Activated CD4-positive, CD25-positive, alpha-beta regulatory T cell treated with anti-CD3 and anti-CD28 coated beads, Interleukin-2, amount 50 U/mL, for 24 hours (primary cell): Measurements from ENCODE around the gene LRRC74B.

Source experiments
- ATAC-seq, 2 donors: fragments of 150-1000 bp; cut with Tn5 transposase; one replicate each; pipeline ENCODE4 v1.10.0; 2021; ENCODE audit warnings: mild to moderate bottlenecking in 1 of 2, moderate library complexity in 1 of 2

Gene LRRC74B

GRCh38 chr22:21108379-21109115, 62.8 kb downstream of the LRRC74B start:
- ATAC-seq, result no peak
